Upper lobe of left lung (tissue), 6 donors: ENCODE results near the gene LRRC3C. TPM values are rescaled to one million over a fixed set of nuclear protein-coding genes. Genes with fewer than 3 reads are reported as not detected.

ENCODE experiments used
- ATAC-seq, 2 donors: fragments of 200-7000 bp; cut with Tn5 transposase; one replicate each; pipeline ENCODE4 v1.9.1; 2022; ENCODE audit warnings: mild to moderate bottlenecking in 2 of 2, moderate library complexity in 2 of 2; ENCODE audit not compliant: low FRiP score in 2 of 2
- DNase-seq, 2 donors: peaks; one replicate each; pipeline ENCODE4 v3.0.0-alpha.2; 2019 to 2020
- H3K27ac ChIP-seq, 4 donors: fragments of 200-600 bp; sonication (generic); one replicate each; pipeline ENCODE4 v1.5.1; 2016 to 2019
- H3K27me3 ChIP-seq, 4 donors: fragments of 200-600 bp; sonication (generic); one replicate each; pipeline ENCODE4 v1.5.1; 2017 to 2019
- H3K36me3 ChIP-seq, 4 donors: fragments of 200-600 bp; sonication (generic); one replicate each; pipeline ENCODE4 v1.5.1; 2016 to 2019
- H3K4me1 ChIP-seq, 4 donors: fragments of 200-600 bp; sonication (generic); one replicate each; pipeline ENCODE4 v1.5.1; 2018 to 2019
- H3K4me3 ChIP-seq, 4 donors: fragments of 200-600 bp; sonication (generic); one replicate each; pipeline ENCODE4 v1.5.1; 2017 to 2019; ENCODE audit warnings: mild to moderate bottlenecking in 2 of 4, moderate library complexity in 1 of 4
- H3K9me3 ChIP-seq, 4 donors: fragments of 200-600 bp; sonication (generic); one replicate each; pipeline ENCODE4 v1.5.1; 2018 to 2019
- EP300 ChIP-seq, 4 donors: sonication (generic); formaldehyde crosslinking; IDR thresholded peaks; one replicate each; pipeline ENCODE4 v1.5.1; 2017; ENCODE audit warnings: antibody characterized with exemption in 4 of 4, control low read depth in 2 of 4
- POLR2A ChIP-seq, 4 donors: fragments of 450-650 bp; IDR thresholded peaks; one replicate each; pipeline ENCODE4 v1.5.1; 2016 to 2017; ENCODE audit warnings: antibody characterized with exemption in 4 of 4, mild to moderate bottlenecking in 2 of 4
- POLR2AphosphoS5 ChIP-seq, 2 donors: sonication (generic); formaldehyde crosslinking; IDR thresholded peaks; one replicate each; pipeline ENCODE4 v1.5.1; 2017; ENCODE audit warnings: antibody characterized with exemption in 2 of 2
- WGBS, 2 donors: methylation state at CpG; one replicate each; pipeline ENCODE4 v1.1.5; 2017 to 2018; 5-methylcytosine and 5-hydroxymethylcytosine counted together
- total RNA-seq, 6 donors: library from RNA; depleted of rRNA in 4 of 6; stranded (reverse); fragments of >200 nt in 4 of 6; gene quantifications; one replicate each; pipeline versions ENCODE4 v1.1.0 to v1.2.1, GENCODE V29; 2016 to 2021
- TF ChIP-seq, protein P1 (sequence below), 6 experiments: fragments of 450-650 bp in 4 of 6; fragments of 200-600 bp in 2 of 6; sonication (generic) in 2 of 6; IDR thresholded peaks; one replicate each; pipeline ENCODE4 v1.5.1; 2016 to 2019; ENCODE audit warnings: antibody characterized with exemption in 6 of 6
- donor health status: DM: no; HTN: no; CAD: no; lungs with moderate emphysema.
- donor health status: DM: no; HTN: yes; CAD: no; lungs with severe emphysema.

Gene LRRC3C
- total RNA-seq, 6 donors from 2014 or later = not detected

- TF ChIP-seq EP300 (IDR thresholded peaks at IDR 0.05) (no peak), POLR2A (IDR thresholded peaks at IDR 0.05) (peak in 1 of 4 donors; percentile 48), POLR2AphosphoS5 (IDR thresholded peaks at IDR 0.05) (peak in 1 of 2 donors; percentile 34)
- TF ChIP-seq, protein P1, sequence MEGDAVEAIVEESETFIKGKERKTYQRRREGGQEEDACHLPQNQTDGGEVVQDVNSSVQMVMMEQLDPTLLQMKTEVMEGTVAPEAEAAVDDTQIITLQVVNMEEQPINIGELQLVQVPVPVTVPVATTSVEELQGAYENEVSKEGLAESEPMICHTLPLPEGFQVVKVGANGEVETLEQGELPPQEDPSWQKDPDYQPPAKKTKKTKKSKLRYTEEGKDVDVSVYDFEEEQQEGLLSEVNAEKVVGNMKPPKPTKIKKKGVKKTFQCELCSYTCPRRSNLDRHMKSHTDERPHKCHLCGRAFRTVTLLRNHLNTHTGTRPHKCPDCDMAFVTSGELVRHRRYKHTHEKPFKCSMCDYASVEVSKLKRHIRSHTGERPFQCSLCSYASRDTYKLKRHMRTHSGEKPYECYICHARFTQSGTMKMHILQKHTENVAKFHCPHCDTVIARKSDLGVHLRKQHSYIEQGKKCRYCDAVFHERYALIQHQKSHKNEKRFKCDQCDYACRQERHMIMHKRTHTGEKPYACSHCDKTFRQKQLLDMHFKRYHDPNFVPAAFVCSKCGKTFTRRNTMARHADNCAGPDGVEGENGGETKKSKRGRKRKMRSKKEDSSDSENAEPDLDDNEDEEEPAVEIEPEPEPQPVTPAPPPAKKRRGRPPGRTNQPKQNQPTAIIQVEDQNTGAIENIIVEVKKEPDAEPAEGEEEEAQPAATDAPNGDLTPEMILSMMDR (IDR thresholded peaks at IDR 0.05) = no peak
- peak; percentile 46 to 58 for ATAC-seq
- peak overlapping the region; percentile 72 to 95 (median 84) for H3K4me3 ChIP-seq
- H3K27ac ChIP-seq = peak overlapping the region; percentile 87 to 95 (median 90)
- H3K9me3 ChIP-seq = no peaks in the 10 kb centered on the region
- H3K27me3 ChIP-seq = no peaks in the 10 kb centered on the region
- whole genome bisulfite sequencing, 2 donors = 1 to 4% methylated on average over 4 to 12 of the region's 15 CpGs
- peaks cover 34 to 58% (median 48%) of the 10 kb centered on the region in 4 donors for H3K4me1 ChIP-seq
- peak in 1 of 2 donors; percentile 80 for DNase-seq
- H3K36me3 ChIP-seq = peaks cover 16 to 26% (median 23%) of the 10 kb centered on the region in 4 donors
Measured at GRCh38 chr17:39926588-39927100, 888 bp upstream of the LRRC3C start.

DNA sequence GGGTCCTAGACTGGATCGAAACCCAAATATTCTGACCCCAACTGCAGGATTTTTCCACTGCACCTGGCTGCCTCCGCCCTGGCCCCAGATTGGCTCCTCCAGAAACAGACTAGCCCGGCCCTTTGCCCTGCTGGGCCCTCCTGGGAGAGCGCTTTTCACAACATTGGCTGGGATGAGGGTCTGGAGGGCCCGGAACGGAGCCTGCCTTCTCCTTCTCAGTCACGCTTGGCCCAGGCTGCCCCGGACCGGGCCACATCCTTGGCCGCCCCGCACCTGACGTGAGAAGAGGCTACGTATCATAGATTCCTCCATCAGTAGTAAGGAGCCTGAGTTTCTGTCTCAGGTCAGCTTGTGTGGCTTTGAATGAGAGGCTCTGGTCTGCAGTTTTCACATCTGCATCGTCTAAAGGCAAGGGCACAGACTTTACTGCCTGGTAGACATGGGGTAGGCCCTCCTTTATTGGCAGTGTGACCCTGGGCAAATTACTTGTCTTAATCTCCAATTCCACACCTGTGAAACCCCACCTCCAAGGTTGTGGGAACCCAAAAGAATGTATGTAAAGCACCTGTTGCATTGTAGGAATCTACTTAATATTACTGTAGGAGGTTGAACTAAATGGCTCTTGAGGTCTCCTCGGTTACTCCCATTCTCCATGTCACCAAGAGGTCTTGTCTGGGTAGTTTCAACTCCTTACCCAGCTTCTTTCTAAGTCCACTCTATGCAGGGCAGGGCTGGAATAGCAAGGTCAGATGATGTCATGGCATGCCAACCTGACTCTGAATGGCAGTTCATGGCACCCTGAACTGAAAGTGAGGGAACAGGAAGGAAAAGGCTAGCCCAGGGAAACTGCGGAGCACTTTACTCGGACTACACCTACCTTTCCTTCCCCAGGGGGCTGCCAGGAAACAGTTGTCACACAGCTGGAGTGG, 661 bp downstream of the LRRC3C start:
- Histone ChIP-seq H3K27ac (peak overlapping the region; percentile 87 to 95 (median 90)), H3K4me3 (peak overlapping the region; percentile 17 to 95 (median 83)), H3K27me3 (no peaks in the 10 kb centered on the region), H3K9me3 (no peaks in the 10 kb centered on the region), H3K4me1 (peaks cover 34 to 58% (median 47%) of the 10 kb centered on the region in 4 donors), H3K36me3 (peaks cover 1 to 10% (median 8%) of the 10 kb centered on the region in 4 donors)
- ATAC-seq = peak; percentile 49 to 77
- DNase-seq = peak; percentile 86
- TF ChIP-seq POLR2A (IDR thresholded peaks at IDR 0.05) (peak in 1 of 4 donors; percentile 22), POLR2AphosphoS5 (IDR thresholded peaks at IDR 0.05) (peak in 1 of 2 donors; percentile 41), EP300 (IDR thresholded peaks at IDR 0.05) (peak in 1 of 4 donors; percentile 41)
- TF ChIP-seq, protein P1 (IDR thresholded peaks at IDR 0.05) = no peak
- WGBS, 2 donors = 22 to 32% methylated on average over 11 to 17 of the region's 17 CpGs

DNA sequence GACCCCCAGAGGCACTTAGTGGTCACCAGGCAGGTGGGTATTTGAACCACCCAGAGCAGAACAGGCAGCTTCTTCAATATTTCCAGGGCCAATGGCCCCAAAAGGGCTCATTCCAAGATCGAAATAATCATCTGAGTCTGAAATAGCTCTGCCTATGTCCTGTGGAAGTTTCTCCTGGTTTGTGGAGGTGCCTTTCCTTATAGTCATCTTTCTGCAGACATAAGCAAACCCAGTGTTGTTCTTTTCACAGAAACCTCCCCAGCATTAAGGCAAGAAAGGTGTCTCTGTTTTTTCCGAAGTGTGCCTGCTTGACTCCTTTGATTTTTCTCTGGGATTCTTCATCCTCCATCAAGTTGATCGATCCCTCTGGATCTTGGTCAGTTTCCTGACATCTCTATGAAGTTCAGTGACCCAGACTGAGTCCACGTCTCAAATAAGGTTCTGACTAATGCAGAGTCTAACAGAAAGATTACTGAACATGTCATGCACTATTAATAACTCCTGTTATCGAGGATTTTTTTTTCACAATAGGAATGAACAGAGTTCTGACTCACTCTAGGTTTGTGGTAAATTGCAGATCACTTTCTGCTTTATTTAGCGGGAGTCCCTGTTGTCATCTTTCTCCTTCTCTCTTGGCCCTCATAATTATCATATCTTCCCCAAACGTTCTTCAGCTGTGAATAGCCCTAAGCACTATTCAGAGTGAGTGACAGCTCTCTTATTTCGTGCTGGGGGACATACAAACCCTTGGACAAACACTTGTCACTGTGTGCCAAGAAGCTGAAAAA, 1.5 kb downstream of the LRRC3C start:
- WGBS, 2 donors = 44 to 48% methylated on average over 8 of the region's 8 CpGs
- Histone ChIP-seq H3K4me3 (peak overlapping the region in 2 of 4 donors; percentile 94 to 95), H3K36me3 (peaks cover 0 to 2% (median under 1%) of the 10 kb centered on the region in 4 donors), H3K4me1 (peaks cover 34 to 54% (median 47%) of the 10 kb centered on the region in 4 donors), H3K9me3 (no peaks in the 10 kb centered on the region), H3K27me3 (no peaks in the 10 kb centered on the region), H3K27ac (peak overlapping the region; percentile 87 to 95 (median 90))
- peak; percentile 13 to 36 for ATAC-seq
- TF ChIP-seq, protein P1 (IDR thresholded peaks at IDR 0.05) = no peak
- TF ChIP-seq POLR2AphosphoS5 (IDR thresholded peaks at IDR 0.05) = peak in 1 of 2 donors; percentile 59
- DNase-seq = no peak

DNA sequence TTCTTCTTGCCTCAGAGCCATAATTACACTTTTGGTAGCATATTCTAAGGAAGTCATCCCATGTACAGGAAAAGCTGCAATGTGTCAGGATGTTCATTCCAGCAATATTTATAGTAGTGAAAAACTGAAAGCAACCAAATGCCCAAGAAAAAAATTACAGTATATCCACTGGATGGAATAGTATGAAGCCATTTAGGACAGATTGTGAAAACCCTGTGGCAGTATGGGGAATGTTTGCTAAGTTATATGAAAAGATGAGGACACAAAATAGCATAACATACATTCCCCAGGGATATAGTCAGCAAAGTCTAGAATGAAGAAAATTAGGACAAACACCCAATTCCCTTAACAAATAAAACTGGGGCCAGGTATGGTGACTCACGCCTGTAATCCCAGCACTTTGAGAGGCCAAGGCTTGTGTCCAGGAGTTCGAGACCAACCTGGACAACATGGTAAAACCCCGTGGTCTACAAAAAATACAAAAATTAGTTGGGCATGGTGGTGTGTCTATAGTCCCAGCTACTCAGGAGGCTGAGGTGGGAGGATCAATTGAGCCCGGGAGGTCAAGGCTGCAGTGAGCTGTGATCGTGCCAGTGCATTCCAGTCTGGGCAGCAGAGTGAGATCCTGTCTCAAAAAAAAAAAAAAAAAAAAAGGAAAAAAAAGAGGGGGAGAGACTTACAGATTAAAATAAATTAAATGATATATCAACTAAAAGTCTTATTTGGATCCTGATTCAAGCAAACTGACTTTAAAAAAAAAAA, 2.3 kb downstream of the LRRC3C start:
- WGBS, 2 donors = 76 to 83% methylated on average over 5 of the region's 5 CpGs
- ATAC-seq = no peak
- TF ChIP-seq, protein P1 (IDR thresholded peaks at IDR 0.05) = no peak
- no peak for TF ChIP-seq EP300 (IDR thresholded peaks at IDR 0.05)
- no peak for TF ChIP-seq POLR2AphosphoS5 (IDR thresholded peaks at IDR 0.05)
- TF ChIP-seq POLR2A (IDR thresholded peaks at IDR 0.05) = no peak

More for the DNA sequence above, 2.3 kb downstream of the LRRC3C start:
- Histone ChIP-seq H3K36me3 (no peaks in the 10 kb centered on the region), H3K4me3 (no peak overlapping the region), H3K9me3 (no peaks in the 10 kb centered on the region), H3K27me3 (no peaks in the 10 kb centered on the region), H3K4me1 (peaks cover 32 to 46% (median 41%) of the 10 kb centered on the region in 4 donors), H3K27ac (peak overlapping the region; percentile 87 to 95 (median 90))
- no peak for DNase-seq
